GM12873 (cell line): Measurements from ENCODE around the gene LAMA2.

Experiments used
- TF ChIP-seq, protein P1 (sequence below): IDR thresholded peaks from 2 replicates; pipeline ENCODE4 v1.5.1; 2012; ENCODE audit warnings: low read depth, mild to moderate bottlenecking, moderate library complexity, low read length, control low read depth; ENCODE audit not compliant: insufficient read depth; ENCODE audit errors: missing control alignments

The LAMA2 gene, protein sequence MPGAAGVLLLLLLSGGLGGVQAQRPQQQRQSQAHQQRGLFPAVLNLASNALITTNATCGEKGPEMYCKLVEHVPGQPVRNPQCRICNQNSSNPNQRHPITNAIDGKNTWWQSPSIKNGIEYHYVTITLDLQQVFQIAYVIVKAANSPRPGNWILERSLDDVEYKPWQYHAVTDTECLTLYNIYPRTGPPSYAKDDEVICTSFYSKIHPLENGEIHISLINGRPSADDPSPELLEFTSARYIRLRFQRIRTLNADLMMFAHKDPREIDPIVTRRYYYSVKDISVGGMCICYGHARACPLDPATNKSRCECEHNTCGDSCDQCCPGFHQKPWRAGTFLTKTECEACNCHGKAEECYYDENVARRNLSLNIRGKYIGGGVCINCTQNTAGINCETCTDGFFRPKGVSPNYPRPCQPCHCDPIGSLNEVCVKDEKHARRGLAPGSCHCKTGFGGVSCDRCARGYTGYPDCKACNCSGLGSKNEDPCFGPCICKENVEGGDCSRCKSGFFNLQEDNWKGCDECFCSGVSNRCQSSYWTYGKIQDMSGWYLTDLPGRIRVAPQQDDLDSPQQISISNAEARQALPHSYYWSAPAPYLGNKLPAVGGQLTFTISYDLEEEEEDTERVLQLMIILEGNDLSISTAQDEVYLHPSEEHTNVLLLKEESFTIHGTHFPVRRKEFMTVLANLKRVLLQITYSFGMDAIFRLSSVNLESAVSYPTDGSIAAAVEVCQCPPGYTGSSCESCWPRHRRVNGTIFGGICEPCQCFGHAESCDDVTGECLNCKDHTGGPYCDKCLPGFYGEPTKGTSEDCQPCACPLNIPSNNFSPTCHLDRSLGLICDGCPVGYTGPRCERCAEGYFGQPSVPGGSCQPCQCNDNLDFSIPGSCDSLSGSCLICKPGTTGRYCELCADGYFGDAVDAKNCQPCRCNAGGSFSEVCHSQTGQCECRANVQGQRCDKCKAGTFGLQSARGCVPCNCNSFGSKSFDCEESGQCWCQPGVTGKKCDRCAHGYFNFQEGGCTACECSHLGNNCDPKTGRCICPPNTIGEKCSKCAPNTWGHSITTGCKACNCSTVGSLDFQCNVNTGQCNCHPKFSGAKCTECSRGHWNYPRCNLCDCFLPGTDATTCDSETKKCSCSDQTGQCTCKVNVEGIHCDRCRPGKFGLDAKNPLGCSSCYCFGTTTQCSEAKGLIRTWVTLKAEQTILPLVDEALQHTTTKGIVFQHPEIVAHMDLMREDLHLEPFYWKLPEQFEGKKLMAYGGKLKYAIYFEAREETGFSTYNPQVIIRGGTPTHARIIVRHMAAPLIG (N-terminal part only)

DNA sequence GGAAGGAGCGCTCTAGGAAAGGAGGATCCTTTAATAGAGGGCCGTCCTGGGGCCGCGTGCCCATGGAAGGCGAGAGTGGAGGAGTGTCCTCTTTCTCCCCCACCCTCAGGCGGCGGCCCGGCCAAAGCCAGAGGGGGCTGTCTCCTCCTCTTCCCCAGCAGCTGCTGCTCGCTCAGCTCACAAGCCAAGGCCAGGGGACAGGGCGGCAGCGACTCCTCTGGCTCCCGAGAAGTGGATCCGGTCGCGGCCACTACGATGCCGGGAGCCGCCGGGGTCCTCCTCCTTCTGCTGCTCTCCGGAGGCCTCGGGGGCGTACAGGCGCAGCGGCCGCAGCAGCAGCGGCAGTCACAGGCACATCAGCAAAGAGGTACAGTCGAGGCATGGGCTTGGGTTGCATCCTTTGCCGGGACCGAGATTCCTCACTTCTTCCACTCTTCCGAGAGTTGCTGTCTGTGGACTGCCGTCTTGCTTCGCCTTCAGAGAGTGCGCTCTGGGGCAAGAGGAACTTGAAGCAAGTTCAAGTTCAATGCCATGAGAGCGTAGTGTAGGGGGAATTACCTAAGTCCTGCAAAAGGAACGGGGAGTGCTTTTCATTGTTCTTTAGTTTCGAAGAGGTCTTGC, at the start of gene LAMA2:
LAMA2 (plus strand) TSS at position 148 of the 621 bp plus-strand sequence; CDS start at position 256, 108 bp downstream.
- TF ChIP-seq, protein P1, sequence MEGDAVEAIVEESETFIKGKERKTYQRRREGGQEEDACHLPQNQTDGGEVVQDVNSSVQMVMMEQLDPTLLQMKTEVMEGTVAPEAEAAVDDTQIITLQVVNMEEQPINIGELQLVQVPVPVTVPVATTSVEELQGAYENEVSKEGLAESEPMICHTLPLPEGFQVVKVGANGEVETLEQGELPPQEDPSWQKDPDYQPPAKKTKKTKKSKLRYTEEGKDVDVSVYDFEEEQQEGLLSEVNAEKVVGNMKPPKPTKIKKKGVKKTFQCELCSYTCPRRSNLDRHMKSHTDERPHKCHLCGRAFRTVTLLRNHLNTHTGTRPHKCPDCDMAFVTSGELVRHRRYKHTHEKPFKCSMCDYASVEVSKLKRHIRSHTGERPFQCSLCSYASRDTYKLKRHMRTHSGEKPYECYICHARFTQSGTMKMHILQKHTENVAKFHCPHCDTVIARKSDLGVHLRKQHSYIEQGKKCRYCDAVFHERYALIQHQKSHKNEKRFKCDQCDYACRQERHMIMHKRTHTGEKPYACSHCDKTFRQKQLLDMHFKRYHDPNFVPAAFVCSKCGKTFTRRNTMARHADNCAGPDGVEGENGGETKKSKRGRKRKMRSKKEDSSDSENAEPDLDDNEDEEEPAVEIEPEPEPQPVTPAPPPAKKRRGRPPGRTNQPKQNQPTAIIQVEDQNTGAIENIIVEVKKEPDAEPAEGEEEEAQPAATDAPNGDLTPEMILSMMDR: no peak

- TF ChIP-seq, protein P1: no peak
Observed at GRCh38 chr6:128836761-128837160, 46.2 kb upstream of the LAMA2 start.

DNA sequence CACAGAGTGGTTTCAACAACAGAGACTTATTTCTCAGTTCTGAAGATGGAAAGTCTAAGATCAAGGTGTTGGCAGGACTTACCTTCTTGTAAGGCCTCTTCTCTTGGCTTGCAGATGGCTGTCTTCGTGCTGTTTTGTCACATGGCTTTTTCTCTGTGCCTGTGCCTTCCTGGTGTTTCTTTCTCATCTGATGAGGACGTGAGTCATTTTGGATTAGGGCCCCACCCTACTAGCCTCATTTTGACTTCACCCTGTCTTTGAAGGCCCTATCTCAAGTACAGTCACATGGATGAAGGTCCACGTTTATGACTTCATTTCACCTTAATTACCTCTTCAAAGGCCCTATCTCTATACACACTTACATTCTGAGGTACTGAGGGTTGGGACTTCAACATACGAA, 41.4 kb upstream of the LAMA2 start:
- TF ChIP-seq, protein P1: no peak

DNA sequence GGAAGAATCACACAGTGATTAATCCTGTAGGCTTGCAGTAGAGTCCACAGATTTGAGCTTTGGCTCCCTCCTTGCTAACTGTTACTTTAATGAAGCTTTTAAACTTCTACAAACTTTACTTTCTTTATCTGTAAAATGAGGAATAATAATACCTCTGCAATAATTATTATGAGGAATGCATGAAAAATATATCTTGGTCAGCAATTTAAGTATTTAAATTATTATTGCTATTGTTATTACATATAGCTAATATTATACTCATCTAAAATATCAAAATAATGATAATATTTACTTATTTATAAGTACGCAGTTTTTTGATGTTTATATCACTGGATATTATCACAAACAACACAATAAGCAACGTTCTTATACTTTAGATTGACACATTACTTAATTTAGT, 38.3 kb upstream of the LAMA2 start:
- TF ChIP-seq, protein P1: no peak

GRCh38 chr6:128847431-128848210, 35.3 kb upstream of the LAMA2 start:
- TF ChIP-seq, protein P1: no peak

DNA sequence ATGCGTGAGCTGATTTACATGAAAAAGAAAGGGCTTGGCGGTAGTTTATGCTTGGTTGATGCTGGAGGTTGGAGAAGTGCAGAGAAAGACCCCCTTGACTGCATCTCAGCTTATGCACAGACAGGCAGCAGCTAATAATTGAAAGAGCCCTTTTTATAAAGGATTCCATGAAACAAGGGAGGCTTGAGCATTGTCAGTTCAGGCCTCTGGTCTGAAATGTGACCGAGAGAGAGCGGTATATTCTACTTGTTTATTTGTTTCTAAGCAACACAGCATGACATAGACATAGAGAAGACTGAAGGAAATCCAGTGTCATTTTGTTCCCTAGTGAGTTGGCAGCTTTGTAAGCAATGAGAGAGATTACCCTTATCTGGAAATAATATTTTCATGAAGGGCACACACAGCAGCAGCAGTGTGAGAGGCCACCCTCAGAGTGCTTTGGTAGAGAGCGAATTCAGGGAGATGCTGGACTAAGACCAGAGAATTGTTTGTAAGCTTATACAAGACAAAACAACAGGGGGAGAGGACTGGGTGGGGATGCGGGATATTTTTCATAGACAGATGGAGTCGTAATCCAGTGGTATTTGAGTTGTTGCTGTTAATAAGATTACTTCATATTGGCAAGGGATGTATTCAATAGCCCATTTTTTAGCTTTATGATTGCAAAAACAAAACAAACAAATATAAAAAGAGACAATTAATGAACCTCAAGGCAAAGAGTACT, 34.6 kb upstream of the LAMA2 start:
- TF ChIP-seq, protein P1: no peak
